Prostate gland (tissue), 2 donors: ENCODE data around the gene B3GAT1.

Source experiments
- POLR2AphosphoS5 ChIP-seq: sonication (generic); formaldehyde crosslinking; IDR thresholded peaks from one replicate; pipeline ENCODE4 v1.6.1; 2017; ENCODE audit warnings: antibody characterized with exemption
- TF ChIP-seq, protein P1 (sequence below), 4 experiments: fragments of 200-600 bp in 2 of 4; fragments of 450-650 bp in 2 of 4; sonication (generic) in 2 of 4; IDR thresholded peaks; 1 replicate in 3 of 4; 2 replicates in 1 of 4; pipeline ENCODE4 v1.5.1; 2016 to 2019; ENCODE audit warnings: antibody characterized with exemption in 4 of 4, mild to moderate bottlenecking in 2 of 4, moderate library complexity in 2 of 4

DNA sequence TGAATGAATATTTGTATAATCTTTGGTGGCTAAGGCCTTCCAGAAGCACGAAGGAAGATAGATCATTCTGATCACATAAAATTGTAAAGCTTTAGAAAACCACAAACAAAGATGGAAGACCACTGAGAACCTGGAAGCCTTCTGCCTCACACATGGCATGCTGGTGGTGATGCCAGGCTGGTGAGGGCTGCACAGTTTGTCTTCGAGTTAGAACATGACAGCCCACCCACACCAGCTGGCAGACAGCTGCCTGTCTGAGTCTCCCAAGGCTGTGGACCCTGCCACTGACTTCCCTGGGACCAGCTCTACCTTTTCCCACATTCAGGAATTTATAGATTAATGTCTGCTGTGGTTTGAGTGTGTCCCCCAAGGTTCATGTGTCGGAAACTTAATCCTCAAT lies 48.8 kb upstream of the B3GAT1 start:
- TF ChIP-seq, protein P1, sequence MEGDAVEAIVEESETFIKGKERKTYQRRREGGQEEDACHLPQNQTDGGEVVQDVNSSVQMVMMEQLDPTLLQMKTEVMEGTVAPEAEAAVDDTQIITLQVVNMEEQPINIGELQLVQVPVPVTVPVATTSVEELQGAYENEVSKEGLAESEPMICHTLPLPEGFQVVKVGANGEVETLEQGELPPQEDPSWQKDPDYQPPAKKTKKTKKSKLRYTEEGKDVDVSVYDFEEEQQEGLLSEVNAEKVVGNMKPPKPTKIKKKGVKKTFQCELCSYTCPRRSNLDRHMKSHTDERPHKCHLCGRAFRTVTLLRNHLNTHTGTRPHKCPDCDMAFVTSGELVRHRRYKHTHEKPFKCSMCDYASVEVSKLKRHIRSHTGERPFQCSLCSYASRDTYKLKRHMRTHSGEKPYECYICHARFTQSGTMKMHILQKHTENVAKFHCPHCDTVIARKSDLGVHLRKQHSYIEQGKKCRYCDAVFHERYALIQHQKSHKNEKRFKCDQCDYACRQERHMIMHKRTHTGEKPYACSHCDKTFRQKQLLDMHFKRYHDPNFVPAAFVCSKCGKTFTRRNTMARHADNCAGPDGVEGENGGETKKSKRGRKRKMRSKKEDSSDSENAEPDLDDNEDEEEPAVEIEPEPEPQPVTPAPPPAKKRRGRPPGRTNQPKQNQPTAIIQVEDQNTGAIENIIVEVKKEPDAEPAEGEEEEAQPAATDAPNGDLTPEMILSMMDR (IDR thresholded peaks at IDR 0.05) = no peak
- no peak for TF ChIP-seq POLR2AphosphoS5
